Fibroblast of peridontal ligament (primary cell): Measurements from ENCODE around the gene RASA3.
A peak's percentile ranks its signal among the peaks of the same experiment; 100 is the strongest.
"Not testable (repeated sequence)": the region's sequence is repeated elsewhere in the genome, so short reads cannot be mapped to it uniquely, and the experiment has no call there.

Experiments
- DNase-seq: peaks from one replicate; pipeline ENCODE4 v3.0.0-alpha.2; 2010; ENCODE audit errors: extremely low read depth

Gene RASA3

GRCh38 chr13:114126789-114127472 is 5.5 kb downstream of the RASA3 start:
- no peak for DNase-seq

GRCh38 chr13:114126086-114126485 is 6.3 kb downstream of the RASA3 start:
- DNase-seq = not testable (repeated sequence)

GRCh38 chr13:114125589-114125988 is 6.8 kb downstream of the RASA3 start:
- DNase-seq = no peak

GRCh38 chr13:114124921-114125320 is 7.5 kb downstream of the RASA3 start:
- peak; percentile 66 for DNase-seq

DNA sequence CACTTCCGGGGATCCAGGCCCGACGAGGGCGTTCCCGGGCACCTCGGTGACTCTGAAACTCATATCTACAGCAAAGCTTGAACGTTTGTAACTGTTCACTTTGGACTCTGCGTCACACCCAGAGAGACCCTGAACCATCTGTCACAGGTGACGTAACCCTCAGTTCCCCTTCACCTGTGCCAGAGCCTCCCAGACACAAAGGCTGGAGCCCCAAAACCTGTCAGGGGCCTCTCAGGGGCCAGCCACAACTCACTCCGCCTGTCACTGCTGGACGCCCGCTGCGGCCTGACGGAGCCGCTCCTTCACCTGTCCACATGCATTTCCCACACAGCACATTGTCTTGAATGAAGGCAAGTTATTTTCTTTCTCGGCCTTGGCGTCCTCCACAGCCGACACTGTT is 8.0 kb downstream of the RASA3 start:
- no peak for DNase-seq

DNA sequence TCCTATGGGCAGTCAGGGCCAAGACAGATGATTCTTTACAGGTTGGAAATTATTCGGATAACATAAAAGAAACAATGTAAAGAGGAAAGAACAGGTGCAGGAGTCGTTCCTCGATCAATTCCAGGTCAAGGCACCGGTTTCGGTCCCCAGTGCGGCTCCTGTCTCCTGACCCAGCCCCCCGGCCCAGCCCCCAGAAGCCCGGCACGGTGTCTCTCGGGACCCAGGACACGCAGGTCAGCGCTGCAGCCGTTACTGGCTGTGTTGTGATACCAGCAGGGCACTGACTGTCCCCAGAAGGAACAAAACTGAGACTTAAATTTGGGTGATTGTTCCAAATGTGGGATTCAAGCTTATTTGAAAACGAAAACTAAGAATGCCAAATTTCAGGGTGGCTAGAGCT is 8.5 kb downstream of the RASA3 start:
- DNase-seq = no peak

- no peak for DNase-seq
Observed at GRCh38 chr13:114123448-114123847, 9.0 kb downstream of the RASA3 start.

DNA sequence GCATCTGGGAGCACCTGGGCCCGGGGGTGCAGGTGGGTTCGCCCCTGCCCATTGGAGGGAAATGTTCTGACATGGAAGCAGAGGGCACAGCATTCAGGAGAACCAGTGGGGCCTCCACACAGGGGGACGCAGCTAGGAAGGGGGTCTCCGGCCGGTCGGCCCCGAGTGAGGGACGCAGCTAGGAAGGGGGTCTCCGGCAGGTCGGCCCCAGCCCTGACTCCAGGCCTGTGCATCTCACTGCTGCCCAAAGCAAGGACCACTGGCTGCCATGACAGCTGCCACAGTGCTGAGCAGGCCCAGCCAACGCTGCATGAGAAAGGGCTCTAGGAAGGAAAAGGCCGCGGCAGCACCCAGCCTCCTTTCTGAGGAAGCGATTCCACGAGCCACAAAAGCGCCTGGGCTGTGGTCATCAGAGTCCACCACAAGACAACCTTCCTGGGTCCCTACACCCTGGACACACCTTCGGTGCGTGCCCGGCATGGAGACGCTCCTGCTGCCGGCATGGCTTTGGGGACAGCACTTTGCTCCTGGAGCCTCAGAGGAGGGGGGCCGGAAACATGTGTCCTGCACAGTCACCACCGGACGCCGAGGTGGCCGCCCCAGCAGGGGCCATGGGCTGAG is 9.7 kb downstream of the RASA3 start:
- no peak for DNase-seq

GRCh38 chr13:114122127-114122511 is 10.3 kb downstream of the RASA3 start:
- no peak for DNase-seq

DNA sequence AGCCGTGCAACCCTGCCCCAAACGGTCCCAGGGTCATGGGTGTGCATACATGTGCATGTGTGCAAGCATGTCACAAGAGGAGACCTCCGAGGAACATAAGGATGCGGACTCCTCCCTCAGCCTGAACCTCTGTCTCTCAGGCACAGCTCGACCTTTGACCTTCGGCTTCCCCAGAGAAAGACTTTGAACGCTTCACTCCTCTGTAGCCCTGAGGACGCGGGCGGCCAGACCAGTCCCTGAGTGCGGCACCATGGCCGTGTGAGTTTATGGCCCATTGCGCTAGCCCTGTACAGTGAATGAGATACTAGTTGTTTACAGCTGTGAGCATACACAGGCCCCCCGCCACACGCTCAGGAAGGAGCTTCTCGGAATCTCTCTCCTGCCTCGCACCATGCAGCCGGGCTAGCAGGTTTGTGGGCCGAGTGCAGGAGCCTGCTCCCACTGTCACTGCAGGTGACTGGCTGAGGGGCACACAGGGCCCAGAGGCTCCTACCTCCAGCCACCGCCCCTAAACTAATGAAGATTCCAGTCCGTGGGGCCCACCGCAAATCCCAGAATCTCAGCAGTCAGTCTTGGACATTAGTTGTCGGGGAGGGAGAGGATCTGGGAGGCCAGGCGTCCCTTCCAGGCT is 10.8 kb downstream of the RASA3 start:
- DNase-seq = no peak

- DNase-seq = no peak
Observed at GRCh38 chr13:114121031-114121430, 11.4 kb downstream of the RASA3 start.

- DNase-seq = no peak
Observed at GRCh38 chr13:114120591-114121011, 11.8 kb downstream of the RASA3 start.

- peak; percentile 90 for DNase-seq
Observed at GRCh38 chr13:114119196-114119595, 13.2 kb downstream of the RASA3 start.

DNA sequence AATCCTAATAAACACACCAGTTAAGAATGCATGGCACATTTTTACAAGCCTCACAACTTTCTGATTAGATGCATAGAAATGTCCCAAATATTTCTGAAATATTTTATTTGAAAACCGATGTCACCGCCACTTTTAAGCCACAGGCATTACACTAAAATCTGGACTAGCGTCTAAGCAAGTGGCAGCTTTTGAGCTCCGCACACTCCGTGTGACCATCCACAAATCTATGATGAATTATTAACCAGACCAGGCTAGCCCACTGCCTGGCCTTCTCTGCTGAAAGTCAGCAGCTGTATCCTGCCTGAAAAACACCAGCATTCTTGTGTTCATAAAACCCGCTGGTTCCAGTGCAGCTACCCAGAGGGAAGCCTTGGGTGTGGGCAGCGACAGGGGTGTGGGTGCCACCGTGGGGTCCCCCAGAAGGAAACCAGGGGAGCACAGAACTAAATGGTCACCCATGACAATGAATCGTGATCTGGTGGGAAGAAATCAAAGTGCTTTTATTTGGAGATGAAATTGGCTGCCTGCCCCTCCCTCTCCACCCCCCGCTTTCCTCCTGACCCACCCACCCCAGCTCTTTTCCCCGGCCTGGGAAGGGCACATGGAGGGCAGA is 13.8 kb downstream of the RASA3 start:
- peak; percentile 45 for DNase-seq

GRCh38 chr13:114118086-114118485 is 14.3 kb downstream of the RASA3 start:
- no peak for DNase-seq

DNA sequence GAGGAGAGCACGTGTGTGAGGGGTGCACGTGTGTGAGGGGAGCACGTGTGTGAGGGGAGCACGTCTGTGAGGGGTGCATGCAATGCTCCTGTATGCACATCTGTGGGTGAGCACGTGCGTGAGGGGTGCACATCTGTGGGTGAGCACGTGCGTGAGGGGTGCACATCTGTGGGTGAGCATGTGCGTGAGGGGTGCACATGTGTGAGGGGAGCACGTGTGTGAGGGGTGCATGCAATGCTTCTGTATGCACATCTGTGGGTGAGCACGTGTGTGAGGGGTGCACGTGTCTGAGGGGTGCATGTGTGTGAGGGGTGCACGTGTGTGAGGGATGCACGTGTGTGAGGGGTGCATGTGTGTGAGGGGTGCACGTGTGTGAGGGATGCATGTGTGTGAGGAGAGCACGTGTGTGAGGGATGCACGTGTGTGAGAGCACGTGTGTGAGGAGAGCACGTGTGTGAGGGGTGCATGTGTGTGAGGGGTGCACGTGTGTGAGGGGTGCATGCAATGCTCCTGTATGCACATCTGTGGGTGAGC is 15.0 kb downstream of the RASA3 start:
- not testable (repeated sequence) for DNase-seq

DNA sequence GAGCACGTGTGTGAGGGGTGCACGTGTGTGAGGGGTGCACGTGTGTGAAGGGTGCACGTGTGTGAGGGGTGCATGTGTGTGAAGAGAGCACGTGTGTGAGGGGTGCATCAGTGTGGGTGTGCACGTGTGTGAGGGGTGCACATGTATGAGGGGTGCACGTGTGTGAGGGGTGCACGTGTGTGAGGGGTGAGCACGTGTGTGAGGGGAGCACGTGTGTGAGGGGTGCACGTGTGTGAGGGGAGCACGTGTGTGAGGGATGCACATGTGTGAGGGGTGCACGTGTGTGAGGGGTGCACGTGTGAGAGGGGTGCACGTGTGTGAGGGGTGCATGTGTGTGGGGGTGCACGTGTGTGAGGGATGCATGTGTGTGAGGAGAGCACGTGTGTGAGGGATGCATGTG is 15.7 kb downstream of the RASA3 start:
- DNase-seq = no peak

GRCh38 chr13:114115796-114116195 is 16.6 kb downstream of the RASA3 start:
- DNase-seq = no peak

DNA sequence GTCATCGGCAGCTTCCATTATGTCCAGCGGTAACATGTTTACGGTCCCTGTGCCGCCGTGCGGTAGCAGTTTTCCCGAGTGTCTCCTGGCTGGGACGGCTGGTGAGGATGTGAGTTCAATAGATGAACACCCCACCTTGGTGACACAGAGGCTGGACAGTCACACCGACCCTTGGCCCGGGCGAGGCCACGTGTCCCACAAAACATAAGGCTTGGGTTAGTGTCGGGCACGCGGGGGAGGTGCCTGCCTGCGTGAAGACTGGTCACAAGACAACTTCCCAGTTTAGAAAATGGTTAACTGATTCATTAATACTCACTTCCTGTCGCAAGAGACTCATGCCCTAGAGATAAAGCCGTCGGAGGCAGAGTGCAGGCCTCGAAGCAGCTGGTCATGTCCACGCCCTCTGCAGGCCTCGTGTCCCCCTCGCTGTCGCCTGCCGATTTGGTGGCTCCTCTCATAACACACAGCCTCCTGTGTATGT is 17.2 kb downstream of the RASA3 start:
- peak; percentile 56 for DNase-seq

GRCh38 chr13:114114666-114115065 is 17.8 kb downstream of the RASA3 start:
- not testable (repeated sequence) for DNase-seq

DNA sequence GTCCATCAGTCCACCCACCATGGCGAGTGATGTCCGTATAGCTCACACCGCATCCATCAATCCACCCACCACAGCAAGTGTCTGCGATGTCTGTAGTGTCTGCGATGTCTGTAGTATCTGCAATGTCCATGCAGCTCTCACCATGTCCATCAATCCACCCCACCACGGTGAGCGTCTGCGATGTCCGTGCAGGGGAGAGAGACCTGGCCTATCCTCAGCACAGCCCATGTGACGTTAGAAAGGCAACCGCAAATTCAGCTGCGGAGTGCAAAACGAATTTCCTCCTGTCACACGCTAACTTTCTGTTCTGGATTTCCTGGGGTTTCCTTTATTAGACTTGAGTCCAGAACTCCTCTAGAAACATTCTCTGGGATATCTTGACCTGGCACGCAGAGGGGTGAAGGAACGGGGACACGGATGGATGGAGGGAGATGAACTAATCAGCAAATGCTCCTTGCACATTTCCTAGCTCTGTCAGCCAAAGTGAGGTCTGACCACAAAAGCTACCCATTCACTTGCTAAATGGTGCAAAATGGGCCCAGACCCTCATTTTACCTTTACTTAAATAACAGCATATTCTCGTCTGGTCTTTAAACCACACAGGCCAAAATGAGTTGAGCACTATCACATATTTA is 18.3 kb downstream of the RASA3 start:
- DNase-seq = no peak

DNA sequence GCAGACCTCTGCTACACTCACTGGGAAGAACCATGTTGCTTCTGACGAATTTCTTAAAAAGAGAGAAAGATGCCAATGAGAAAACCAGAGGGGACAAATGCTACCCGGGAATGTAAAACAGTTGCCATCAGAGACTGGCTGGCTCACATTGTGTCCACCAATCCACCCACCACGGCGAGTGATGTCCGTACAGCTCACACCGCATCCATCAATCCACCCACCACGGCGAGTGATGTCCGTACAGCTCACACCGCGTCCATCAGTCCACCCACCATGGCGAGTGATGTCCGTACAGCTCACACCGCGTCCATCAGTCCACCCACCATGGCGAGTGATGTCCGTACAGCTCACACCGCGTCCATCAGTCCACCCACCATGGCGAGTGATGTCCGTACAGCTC is 19.0 kb downstream of the RASA3 start:
- not testable (repeated sequence) for DNase-seq
